GM21619 (cell line): Measurements from ENCODE around the gene ZSCAN25.
A peak's percentile ranks its signal among the peaks of the same experiment; 100 is the strongest.
"Not testable (repeated sequence)": the region's sequence is repeated elsewhere in the genome, so short reads cannot be mapped to it uniquely, and the experiment has no call there.

Experiments
- ATAC-seq: cut with Tn5 transposase; IDR thresholded peaks from one replicate; pipeline ENCODE4 v1.9.1; 2021; ENCODE audit not compliant: unreplicated experiment

ZSCAN25 gene

DNA sequence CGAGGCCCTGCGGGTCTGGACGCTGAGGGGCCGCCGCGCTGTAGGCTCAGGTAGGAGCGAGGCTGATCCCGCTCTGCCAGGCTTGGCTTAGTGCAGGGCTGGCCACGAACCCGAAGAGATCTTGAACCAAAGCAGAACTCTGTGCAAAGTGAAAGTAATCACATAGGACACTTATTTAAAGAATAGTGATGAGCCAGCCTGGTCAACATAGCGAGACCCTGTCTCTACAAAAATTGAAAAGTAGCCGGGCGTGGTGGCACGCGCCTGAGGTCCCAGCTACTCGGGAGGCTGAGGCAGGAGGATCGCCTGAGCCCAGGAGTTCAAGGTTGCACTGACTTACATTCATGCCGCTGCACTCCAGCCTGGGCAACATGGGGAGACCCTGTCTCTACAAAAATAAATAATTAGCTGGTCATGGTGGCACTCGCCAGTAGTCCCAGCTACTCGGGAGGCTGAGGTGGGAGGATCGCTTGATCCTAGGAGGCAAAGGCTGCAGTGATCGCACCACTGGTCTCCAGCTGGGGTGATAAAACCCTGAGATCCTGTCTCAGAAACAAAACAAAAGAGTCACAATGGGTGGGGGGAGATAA is 541 bp downstream of the ZSCAN25 start:
- peak; percentile 28 for ATAC-seq

DNA sequence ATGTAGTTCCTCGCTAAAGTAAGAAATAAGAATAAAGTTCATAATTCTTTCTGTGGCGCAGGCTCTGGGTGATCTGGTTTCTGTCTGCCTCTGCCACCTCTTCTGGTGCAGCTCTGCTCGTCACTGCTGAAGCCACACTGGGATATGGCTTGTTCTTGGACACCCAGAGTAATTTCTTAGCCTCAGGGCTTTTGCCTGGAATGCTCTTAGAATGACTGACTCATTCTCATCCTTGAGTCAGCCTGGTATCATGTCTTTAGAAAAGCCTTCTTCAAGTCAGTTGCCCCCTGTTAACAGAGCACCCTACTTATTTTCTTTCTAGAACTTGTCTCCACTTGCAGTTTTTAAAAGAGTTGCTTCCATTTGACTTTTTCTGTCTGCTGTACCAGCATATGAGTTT is 2.0 kb downstream of the ZSCAN25 start:
- ATAC-seq: no peak

DNA sequence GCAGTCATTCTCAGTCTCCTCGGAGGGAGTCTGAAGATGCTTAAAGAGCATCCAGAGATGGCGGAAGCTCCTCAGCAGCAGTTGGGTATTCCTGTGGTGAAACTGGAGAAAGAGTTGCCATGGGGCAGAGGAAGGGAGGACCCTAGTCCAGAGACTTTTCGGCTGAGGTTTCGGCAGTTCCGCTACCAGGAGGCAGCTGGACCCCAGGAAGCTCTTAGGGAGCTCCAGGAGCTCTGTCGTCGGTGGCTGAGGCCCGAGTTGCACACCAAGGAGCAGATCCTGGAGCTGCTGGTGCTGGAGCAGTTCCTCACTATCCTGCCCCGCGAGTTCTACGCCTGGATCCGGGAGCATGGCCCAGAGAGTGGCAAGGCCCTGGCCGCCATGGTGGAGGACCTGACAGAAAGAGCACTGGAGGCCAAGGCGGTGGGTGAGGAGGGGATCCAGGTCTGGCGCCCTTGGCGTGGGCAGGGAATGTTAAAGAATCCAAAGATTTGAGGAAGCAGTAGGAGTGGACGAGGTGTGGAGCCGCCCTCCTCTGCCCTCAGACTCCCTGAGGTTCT is 2.9 kb downstream of the ZSCAN25 start:
- no peak for ATAC-seq

DNA sequence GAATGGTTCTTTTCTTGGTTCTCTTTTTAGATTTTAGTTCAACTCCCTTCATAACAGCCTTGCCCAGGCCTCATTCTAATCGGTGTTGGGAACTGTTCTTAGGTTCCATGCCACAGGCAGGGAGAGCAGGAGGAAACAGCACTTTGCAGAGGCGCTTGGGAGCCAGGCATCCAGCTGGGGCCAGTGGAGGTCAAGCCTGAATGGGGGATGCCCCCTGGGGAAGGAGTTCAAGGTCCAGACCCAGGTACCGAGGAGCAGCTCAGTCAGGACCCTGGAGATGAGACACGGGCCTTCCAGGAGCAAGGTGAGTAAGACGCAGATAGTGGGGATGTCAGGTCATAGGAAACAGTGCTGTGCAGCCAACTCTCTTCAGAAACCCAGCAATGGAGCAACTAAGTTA is 4.5 kb downstream of the ZSCAN25 start:
- ATAC-seq: no peak

DNA sequence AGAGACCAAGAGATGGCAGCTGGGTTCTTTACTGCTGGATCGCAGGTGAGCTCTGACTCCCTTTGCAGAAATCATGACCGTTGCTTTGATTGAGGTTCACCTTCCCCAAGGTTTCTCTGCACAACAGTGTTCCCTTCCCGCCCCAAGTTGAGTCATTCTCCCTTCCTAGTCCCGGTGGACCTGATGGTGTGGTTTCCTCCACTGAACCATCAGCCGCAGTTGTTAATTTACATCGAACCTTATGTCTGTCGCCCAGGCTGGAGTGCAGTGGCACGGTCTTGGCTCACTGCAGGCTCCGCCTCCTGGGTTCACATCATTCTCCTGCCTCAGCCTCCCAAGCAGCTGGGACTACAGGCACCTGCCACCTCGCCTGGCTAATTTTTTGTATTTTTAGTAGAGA is 5.8 kb downstream of the ZSCAN25 start:
- no peak for ATAC-seq

DNA sequence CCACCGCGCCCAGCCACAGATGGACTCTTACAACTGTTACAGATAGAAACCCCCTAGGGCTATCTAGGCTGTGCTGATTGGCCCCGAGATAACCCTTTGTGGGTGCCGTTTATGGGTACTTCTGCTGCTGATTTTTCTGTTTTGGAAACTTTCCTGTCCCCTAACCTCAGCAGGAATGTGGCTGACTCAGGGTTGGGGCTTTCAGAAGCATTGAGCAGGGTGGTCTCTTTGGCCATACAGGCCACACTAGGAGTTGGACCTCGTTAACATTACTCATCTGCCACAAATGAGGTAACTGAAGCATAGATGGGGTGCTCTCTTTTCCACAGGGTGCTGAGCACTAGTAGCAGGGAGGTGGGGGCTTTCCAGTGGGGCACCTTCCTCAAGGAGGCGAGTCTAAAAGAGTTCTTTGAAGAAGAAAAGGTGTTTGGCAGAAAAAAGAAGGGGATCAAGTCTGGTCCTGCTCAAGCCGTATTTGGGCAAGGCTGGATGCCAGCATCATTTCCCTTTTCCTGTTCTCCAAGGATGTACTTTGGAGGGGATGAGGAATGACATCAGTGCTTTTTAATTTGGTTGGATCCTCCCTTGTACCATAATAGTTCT is 6.4 kb downstream of the ZSCAN25 start:
- no peak for ATAC-seq

DNA sequence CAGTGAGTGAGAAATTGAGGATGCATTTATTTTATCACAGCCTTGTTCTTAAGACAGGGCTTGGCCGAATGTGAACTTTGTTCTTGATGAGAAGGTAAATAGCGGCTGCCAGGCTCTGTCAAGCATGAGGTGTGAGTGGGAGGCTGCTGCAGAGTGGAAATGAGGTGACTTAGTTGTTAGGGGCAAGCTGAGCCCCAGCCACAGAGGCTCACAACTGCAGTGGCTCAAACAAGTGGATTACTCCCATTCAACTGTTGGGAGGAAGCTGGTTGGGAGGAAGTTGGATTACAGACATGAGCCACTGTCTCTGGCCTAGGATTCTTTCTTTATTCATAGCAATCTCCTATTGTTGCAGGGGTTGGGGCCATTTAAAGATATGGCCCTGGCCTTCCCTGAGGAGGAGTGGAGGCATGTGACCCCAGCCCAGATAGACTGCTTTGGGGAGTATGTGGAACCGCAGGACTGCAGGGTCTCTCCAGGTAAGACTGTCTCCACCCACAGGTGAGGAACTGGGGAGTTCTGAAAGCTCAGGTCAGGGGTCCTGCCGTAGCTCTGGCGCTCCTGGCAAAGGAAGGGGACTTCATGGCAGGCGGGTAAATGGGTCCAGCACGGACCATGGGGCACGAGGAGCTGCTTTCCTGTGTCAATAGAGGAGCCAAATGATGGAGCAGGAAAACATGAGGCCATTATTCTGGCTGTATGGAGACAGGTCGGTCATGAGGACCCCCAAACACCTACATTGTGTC is 7.1 kb downstream of the ZSCAN25 start:
- ATAC-seq: no peak

DNA sequence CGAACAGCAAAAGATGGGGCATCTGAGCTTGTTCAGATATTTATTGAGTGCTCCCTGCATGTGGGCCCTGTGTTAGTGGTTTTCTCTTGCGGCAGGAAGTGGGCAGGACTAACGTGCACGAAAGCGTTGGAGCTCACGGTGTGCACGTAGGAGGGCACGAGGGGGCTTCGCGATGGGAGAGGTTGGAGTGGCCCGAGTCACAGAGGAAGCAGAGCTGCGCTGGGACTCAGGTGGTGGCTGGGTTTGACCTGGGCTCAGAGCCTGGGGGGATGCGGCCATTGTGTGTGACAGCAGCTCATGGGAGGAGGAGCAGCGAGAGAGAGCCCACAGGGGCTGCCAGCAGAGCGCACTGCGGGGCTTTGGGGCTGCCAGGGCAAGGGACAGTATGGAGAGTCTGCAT is 7.7 kb downstream of the ZSCAN25 start:
- ATAC-seq: no peak

DNA sequence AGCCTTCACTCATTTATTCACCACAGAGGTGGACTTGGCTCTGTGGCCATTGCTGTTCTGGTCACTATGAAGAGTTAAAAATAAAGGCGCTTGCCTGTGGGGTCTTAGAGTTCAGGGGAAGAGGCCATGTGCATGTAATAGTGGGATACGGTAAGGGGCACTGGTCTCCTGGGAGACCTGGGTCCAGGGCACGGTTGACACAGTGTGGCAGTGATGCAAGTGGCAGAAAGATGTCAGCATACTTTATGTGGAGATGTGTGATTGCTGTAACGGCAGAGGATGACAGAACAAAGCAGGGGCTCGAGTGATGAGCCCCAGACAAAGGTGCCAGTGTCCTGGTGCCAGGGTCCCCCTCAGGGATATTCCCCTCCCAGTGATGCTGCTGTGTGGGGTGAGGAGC is 8.6 kb downstream of the ZSCAN25 start:
- no peak for ATAC-seq

DNA sequence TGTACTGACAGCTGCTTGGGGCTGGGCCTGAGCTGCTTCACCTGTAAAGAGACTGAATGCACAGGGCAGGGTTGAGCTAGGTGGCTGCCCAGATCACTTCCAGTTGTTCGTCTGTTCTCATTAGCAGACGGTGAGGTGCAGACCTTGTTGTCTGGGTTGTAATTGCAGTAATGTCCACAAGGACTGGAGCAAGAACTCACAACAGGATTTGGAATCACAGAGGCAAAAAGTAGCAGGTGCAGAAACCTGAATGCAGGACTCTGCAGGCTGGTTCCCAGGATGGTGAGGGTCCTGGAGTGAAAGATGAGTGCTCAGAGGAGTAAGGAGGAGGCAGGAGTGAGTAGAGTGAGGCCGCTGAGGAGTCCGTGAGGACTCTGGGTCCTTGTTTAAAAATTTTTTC is 9.2 kb downstream of the ZSCAN25 start:
- no peak for ATAC-seq

DNA sequence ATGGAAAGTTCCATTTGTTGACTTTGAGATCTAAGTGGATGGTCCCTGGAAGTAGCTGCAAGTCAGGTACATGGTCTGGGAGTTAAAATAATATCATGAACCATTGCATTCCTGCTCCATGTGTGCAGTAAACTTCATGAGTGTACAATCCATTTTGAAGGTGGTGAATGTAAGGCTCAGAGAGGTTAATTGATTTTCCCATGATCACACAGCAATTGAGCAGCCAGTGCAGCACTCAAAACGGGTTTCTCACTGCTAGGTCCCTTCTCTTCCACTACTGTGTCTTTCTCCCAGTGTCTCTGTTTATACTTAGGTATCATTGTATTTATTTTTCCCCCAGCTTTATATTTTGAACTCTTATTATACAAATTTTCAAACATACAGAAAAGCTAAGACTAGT is 9.9 kb downstream of the ZSCAN25 start:
- no peak for ATAC-seq

DNA sequence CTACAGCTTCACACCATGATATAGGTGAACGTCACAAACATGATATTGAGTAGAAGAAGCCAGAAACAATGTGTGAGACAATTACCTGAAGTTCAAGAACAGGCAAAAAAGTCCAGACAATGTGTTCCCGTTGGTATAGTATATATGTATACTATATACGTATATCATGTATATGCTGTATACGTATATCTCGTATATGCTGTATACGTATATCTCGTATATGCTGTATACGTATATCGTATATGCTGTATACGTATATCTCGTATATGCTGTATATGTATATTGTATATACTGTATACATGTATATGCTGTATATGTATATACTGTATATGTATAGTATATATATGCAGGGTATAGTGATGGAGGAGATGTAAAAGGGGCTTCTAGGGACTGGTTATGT is 10.8 kb downstream of the ZSCAN25 start:
- ATAC-seq: no peak

DNA sequence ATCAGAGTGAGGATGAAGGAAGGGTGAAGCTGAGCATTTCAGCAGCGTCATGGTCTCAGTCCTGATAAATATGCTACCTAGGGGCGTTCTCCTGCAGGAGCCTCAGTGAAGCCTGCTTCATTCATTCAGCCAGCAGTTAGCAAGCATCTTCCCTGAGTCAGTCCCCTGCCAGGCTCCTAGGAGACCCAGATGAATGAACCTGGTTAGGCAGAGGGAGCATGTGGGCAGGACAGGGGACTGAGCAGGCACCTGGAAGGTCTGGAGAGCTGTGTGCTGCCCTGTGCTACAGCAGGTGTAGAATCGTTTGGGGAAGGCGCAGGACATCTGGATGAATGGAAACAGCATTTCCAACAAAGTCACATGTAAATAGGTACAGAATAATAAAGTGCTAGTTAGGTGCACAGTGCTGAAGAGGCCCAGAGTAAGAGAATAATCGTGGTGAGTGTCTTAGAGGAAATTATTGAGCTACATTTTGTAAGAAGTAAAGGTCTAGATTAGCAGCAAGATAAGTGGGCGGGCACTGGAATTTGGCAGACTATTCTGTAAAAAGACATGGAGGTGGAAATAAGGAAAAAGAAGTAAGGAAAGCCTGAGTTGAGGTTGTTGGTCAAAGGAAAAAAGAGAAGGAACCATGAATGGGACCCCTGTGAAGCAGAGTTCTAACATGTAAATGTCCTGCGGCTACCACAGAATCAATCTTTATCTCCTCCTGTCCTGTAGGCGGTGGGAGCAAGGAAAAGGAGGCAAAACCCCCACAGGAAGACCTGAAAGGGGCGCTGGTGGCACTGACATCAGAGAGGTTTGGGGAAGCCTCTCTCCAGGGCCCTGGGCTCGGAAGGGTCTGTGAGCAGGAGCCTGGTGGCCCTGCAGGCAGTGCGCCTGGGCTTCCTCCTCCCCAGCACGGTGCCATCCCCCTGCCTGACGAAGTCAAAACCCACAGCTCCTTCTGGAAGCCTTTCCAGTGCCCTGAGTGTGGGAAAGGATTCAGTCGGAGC is 12.0 kb downstream of the ZSCAN25 start:
- no peak for ATAC-seq

DNA sequence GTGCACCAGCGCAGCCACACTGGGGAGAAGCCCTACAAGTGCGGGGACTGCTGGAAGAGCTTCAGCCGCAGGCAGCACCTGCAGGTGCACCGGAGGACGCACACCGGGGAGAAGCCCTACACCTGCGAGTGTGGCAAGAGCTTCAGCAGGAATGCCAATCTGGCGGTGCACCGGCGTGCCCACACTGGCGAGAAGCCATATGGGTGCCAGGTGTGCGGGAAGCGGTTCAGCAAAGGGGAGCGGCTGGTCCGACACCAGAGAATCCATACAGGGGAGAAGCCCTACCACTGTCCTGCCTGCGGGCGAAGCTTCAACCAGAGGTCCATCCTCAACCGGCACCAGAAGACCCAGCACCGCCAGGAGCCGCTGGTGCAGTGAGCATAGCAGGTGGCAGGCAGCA is 12.9 kb downstream of the ZSCAN25 start:
- ATAC-seq: no peak

DNA sequence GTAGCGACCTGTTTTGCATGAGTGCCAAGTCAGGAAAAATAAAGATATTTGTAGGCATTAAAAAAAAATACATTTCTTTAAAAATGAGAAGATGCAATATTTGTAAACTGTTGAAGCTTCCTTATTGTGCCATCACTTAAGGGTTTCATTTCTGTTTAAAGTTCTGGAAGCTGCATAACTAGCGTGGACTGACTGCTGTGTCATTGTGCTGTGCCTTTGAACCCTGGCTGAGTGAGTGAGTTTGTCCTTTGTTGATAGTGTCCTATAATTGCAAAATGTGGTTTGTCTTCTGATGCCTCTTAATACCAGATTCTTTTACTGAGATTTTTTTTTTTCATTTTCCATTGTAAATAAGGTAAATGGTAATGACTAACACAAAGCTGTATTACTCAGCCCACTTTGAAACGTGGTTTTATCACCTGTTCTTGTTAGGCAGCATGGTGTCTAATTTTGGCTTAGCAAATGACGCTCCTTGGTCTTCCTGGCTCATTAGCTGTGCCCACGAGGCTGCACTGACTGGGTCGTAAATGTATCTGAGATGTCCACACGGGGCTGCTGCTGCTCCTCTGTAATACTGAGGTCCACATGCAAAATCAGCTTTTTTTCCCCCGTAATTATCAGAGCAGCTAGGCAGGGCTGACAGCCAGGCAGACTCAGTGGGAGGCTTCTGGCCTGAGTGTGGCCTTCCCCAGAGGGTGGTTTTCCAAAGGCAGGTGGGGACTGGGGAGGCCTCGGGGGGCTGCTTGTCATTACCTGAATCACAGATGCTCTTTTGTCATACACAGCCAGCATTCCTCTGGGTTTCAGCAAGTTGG is 14.8 kb downstream of the ZSCAN25 start:
- ATAC-seq: no peak

DNA sequence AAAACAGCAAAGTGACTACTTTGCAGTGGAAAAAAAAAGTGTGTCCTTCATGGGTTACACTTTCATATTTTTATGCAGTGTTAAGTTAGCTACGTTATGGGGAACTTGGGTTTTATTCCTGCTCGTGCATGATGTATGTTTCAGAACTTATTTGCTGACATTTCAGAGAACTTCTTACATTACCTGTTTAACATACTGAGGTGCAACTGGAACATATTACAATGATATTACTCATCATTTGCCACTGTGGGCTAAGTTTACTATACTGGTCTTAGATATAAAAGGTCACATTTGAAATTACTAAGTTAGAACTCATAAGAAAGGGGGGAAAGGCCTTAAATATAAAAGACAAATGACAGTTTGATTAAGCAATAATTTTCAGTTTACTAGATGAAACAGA is 20.7 kb downstream of the ZSCAN25 start:
- ATAC-seq: not testable (repeated sequence)

DNA sequence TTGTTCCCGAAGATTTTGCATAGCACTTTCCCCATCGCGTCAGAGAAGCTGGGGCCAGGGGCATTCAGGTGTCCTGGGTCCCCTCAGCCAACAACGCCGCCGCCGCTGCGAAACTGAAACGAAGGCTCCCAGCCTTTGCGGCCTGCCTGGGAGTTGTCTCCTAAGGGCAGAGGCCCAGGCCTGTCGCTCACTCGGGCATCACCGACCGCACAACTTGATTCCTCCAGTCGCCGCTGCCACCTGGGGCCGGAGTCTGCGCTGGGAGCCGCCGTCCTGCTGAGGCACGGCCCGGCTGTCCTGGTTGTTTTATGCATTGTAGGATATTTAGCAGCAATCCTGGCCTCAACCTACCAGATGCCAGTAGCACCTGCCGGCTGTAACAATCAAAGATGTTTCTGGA is 22.0 kb downstream of the ZSCAN25 start:
- no peak for ATAC-seq

DNA sequence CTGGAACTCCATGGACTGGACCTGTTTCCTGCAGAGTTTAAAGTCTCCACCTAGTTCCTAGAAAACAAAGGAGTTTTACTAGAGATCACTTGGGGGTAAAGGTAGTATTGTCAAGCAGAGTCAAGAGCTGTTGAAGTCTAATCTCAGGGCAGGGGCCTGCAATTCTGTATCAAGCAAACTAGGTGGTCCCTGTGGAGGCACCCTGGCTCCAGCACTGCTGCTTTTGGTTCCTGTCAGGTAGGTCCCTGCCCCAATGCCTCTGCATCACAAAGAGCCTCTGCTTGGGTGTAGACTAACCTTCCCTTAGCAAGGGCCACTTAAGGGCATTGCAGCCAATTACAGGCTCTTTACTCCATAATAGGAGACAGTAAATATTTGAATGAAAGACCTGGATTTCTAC is 22.5 kb downstream of the ZSCAN25 start:
- no peak for ATAC-seq

DNA sequence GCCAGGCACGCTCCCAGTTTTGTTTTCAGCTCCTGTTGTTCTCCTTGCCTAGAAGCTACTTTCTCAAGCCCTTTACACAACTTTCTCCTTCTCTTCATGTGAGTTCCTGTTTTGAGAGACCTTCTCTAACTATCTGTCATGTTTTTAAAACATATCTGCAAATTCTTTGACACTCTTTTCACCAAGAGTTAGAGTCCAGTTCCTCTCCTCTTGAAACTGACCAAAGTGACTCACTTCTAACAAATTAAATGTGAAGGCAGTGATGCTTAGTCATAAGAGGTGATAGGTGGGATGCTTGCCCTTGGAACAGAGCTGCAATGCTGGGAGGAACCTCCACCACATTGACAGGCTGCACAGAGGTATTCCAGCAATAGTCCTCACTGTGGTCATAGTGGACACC is 25.3 kb downstream of the ZSCAN25 start:
- no peak for ATAC-seq

DNA sequence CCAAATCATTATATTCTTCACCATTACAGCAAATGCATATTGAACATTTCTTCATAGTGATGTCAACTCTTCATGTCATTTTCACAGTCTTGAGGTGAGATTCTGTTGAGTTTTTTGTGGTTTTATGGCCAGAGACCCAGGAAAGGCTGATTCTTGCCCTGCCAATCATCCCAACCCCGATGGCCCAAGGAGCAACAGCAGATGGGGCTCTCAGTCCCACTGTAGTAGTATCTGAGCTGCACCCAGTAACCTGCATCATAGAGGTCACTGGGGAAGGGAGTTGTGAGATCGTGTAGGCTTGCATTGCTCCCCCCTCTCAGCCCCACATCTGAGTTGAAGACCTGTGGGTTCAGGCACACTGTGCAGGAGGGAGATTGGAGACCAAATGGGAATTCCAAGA is 26.7 kb downstream of the ZSCAN25 start:
- ATAC-seq: no peak
